ENCODE data around the gene DDX47. TPM values are rescaled to one million over a fixed set of nuclear protein-coding genes. Genes with fewer than 3 reads are reported as not detected.

Gene DDX47
- total and polyA plus RNA-seq, 7 experiments from 2014 or later: 70.7 to 154 (median 75.5) TPM

DNA sequence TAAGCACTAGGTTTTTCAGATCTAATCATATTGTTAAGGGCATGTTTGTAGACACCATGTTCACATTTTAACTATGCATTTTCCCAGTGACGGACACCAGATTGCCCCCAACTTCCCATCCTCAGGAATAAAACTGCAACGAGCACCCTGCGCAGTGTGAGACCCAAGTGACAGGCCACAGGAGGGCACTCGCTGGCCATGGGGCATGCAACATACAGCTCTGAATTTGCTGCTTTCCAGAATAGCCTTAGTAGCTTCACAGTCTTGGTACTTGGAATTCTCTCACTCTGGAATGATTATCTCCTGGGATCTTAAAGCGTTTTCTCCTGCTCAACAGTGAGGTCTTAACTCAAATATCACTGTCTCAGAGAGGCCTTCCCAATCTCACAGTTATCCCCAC lies 972 bp upstream of the DDX47 start:
- H3K4me3 Mint-ChIP-seq: peak overlapping the region in 1 of 10 donors; percentile 70
- H3K27ac Mint-ChIP-seq: peak overlapping the region in 3 of 9 donors; percentile 61 to 98 (median 83)
- ATAC-seq: no peak
- CTCF ChIA-PET: interaction anchor here (0.6 to 6.6 kb wide), 4 partner anchors 24 to 1167 kb away, joined by 3 to 84 read pairs (median 4); no protein-coding TSS in a partner anchor
- intact Hi-C loops (cut with micrococcal nuclease): loop anchor here (2.0 to 10.0 kb wide), 5 partner anchors 25 to 1963 kb away; partner anchors contain the start of genes BORCS5 (in 1 of the 2) and DUSP16 (in 1 of the 2)
- H3K27ac ChIP-seq (ENCODE audit: low read depth, low read length): no peak overlapping the region
- H3K9me3 Mint-ChIP-seq: no peaks in the 10 kb centered on the region
- H3K9me3 ChIP-seq (ENCODE audit: control insufficient read depth in 2 of 3, low read length in 3 of 3): no peaks in the 10 kb centered on the region
- H3K4me1 Mint-ChIP-seq: peaks cover 42 to 86% (median 74%) of the 10 kb centered on the region in 7 donors
- peaks cover 5 to 30% (median 18%) of the 10 kb centered on the region in 5 donors for H3K36me3 Mint-ChIP-seq
- peaks cover 37 to 51% of the 10 kb centered on the region in 2 donors for H3K4me1 ChIP-seq (ENCODE audit: control insufficient read depth in 2 of 2, insufficient read depth in 2 of 2, low read length in 2 of 2)
- peaks cover 0 to 6% (median 5%) of the 10 kb centered on the region in 3 experiments for H3K36me3 ChIP-seq (ENCODE audit: control insufficient read depth in 2 of 3, insufficient read depth in 3 of 3, low read length in 3 of 3)
- no peaks in the 10 kb centered on the region for H3K27me3 Mint-ChIP-seq
- H3K27me3 ChIP-seq (ENCODE audit: control insufficient read depth in 2 of 2, insufficient read depth in 2 of 2, low read length in 2 of 2): no peaks in the 10 kb centered on the region
- POLR2A ChIA-PET: interaction anchor here (0.6 to 5.7 kb wide), 7 partner anchors 9 to 96 kb away, joined by 3 to 99 read pairs (median 4); no protein-coding TSS in a partner anchor
- no peak for DNase-seq
- H3K4me3 ChIP-seq (ENCODE audit: low read length): no peak overlapping the region

GRCh38 chr12:12812618-12813119 lies 477 bp upstream of the DDX47 start:
- ChIA-PET POLR2A (interaction anchor here (0.8 to 5.7 kb wide), 9 partner anchors 9 to 98 kb away, joined by 3 to 99 read pairs (median 5); no protein-coding TSS in a partner anchor), CTCF (interaction anchor here (0.6 to 6.6 kb wide), 5 partner anchors 14 to 1167 kb away, joined by 3 to 84 read pairs (median 4); no protein-coding TSS in a partner anchor)
- Mint-ChIP-seq H3K27ac (peak overlapping the region; percentile 84 to 99 (median 97)), H3K27me3 (no peaks in the 10 kb centered on the region), H3K9me3 (no peaks in the 10 kb centered on the region), H3K4me3 (peak overlapping the region; percentile 89 to 99 (median 96)), H3K4me1 (peaks cover 39 to 86% (median 76%) of the 10 kb centered on the region in 7 donors), H3K36me3 (peaks cover 5 to 30% (median 18%) of the 10 kb centered on the region in 5 donors)
- H3K9me3 ChIP-seq (ENCODE audit: control insufficient read depth in 2 of 3, low read length in 3 of 3): no peaks in the 10 kb centered on the region
- DNase-seq: no peak
- peaks cover 33 to 47% of the 10 kb centered on the region in 2 donors for H3K4me1 ChIP-seq (ENCODE audit: control insufficient read depth in 2 of 2, insufficient read depth in 2 of 2, low read length in 2 of 2)
- no peak for ATAC-seq
- no peaks in the 10 kb centered on the region for H3K27me3 ChIP-seq (ENCODE audit: control insufficient read depth in 2 of 2, insufficient read depth in 2 of 2, low read length in 2 of 2)
- peak overlapping the region; percentile 99 for H3K27ac ChIP-seq (ENCODE audit: low read depth, low read length)
- intact Hi-C loops (cut with micrococcal nuclease): loop anchor here (1.0 to 10.0 kb wide), 9 partner anchors 9 to 1962 kb away; partner anchors contain the start of genes HEBP1 (in 2 of the 2), BORCS5 (in 1 of the 2) and DUSP16 (in 1 of the 2)
- peaks cover 0 to 6% (median 5%) of the 10 kb centered on the region in 3 experiments for H3K36me3 ChIP-seq (ENCODE audit: control insufficient read depth in 2 of 3, insufficient read depth in 3 of 3, low read length in 3 of 3)
- no peak overlapping the region for H3K4me3 ChIP-seq (ENCODE audit: low read length)

GRCh38 chr12:12817616-12818015 lies 4.5 kb downstream of the DDX47 start:
- peaks cover 5 to 58% (median 37%) of the 10 kb centered on the region in 5 donors for H3K36me3 Mint-ChIP-seq
- H3K4me3 Mint-ChIP-seq: no peak overlapping the region
- intact Hi-C loops (cut with micrococcal nuclease): loop anchor here (10.0 kb wide), 1 partner anchor 1957 kb away; a partner anchor contains a TSS
- Histone ChIP-seq H3K4me1 (ENCODE audit: control insufficient read depth in 2 of 2, insufficient read depth in 2 of 2, low read length in 2 of 2) (peaks cover 16 to 28% of the 10 kb centered on the region in 2 donors), H3K9me3 (ENCODE audit: control insufficient read depth in 2 of 3, low read length in 3 of 3) (no peaks in the 10 kb centered on the region), H3K27me3 (ENCODE audit: control insufficient read depth in 2 of 2, insufficient read depth in 2 of 2, low read length in 2 of 2) (no peaks in the 10 kb centered on the region), H3K36me3 (ENCODE audit: control insufficient read depth in 2 of 3, insufficient read depth in 3 of 3, low read length in 3 of 3) (peaks cover 4 to 36% (median 22%) of the 10 kb centered on the region in 3 experiments), H3K4me3 (ENCODE audit: low read length) (no peak overlapping the region), H3K27ac (ENCODE audit: low read depth, low read length) (no peak overlapping the region)
- DNase-seq (no peak), ATAC-seq (no peak)
- peaks cover 36 to 81% (median 73%) of the 10 kb centered on the region in 7 donors for H3K4me1 Mint-ChIP-seq
- CTCF ChIA-PET: no interaction called here
- no peak overlapping the region for H3K27ac Mint-ChIP-seq
- no peaks in the 10 kb centered on the region for H3K9me3 Mint-ChIP-seq
- POLR2A ChIA-PET: no interaction called here
- H3K27me3 Mint-ChIP-seq: no peaks in the 10 kb centered on the region

DNA sequence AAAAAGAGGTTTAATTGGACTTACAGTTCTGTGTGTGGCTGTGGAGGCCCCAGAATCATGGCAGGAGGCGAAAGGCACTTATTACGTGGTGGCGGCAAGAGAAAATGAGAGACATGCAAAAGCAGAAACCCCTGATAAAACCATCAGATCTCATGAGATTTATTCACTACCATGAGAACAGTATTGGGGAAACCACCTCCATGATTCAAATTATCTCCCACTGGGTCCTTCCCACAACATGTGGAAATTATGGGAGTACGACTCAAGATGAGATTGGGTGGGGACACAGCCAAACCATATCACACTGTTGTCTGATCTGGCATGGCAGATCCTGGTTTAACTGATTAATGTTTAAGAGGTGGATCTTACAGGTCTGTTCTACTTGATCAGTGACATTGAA lies 5.6 kb downstream of the DDX47 start:
- Histone ChIP-seq H3K27me3 (ENCODE audit: control insufficient read depth in 2 of 2, insufficient read depth in 2 of 2, low read length in 2 of 2) (no peaks in the 10 kb centered on the region), H3K27ac (ENCODE audit: low read depth, low read length) (no peak overlapping the region), H3K4me3 (ENCODE audit: low read length) (no peak overlapping the region), H3K36me3 (ENCODE audit: control insufficient read depth in 2 of 3, insufficient read depth in 3 of 3, low read length in 3 of 3) (peaks cover 9 to 41% (median 31%) of the 10 kb centered on the region in 3 experiments), H3K9me3 (ENCODE audit: control insufficient read depth in 2 of 3, low read length in 3 of 3) (no peaks in the 10 kb centered on the region), H3K4me1 (ENCODE audit: control insufficient read depth in 2 of 2, insufficient read depth in 2 of 2, low read length in 2 of 2) (peaks cover 8 to 22% of the 10 kb centered on the region in 2 donors)
- ChIA-PET POLR2A (interaction anchor here (0.6 kb wide), 1 partner anchor 96 kb away, joined by 3 read pairs; no protein-coding TSS in a partner anchor), CTCF (interaction anchor here (0.5 to 0.8 kb wide), 3 partner anchors 8 to 81 kb away, joined by 3 to 5 read pairs (median 3); partner anchors contain the start of gene GPRC5A)
- Mint-ChIP-seq H3K27ac (peak overlapping the region in 6 of 9 donors; percentile 10 to 71 (median 44)), H3K4me3 (peak overlapping the region in 2 of 10 donors; percentile 4 to 28), H3K36me3 (peaks cover 11 to 69% (median 40%) of the 10 kb centered on the region in 5 donors), H3K9me3 (no peaks in the 10 kb centered on the region), H3K27me3 (no peaks in the 10 kb centered on the region), H3K4me1 (peaks cover 28 to 70% (median 62%) of the 10 kb centered on the region in 7 donors)
- no peak for DNase-seq
- intact Hi-C loops (cut with micrococcal nuclease): loop anchor here (10.0 kb wide), 1 partner anchor 1956 kb away; a partner anchor contains a TSS
- ATAC-seq: no peak

DNA sequence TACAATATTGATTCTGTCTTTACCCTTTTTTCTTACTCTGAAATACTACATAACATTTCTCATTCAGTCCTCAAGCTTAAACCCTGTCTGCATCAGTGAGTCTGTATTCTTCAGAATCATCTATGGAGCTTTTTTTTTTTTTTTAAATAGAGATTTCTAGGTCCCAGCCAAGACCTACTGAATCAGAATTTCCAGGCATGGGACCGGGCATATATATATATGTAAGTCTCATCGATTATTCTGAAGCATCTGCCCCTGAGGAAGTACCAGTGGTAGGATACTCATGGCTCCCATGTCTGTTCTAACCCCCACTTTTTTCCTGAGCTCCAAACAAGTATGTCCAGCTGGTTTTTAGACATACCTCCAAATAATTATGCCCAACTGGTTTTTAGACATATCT lies 6.1 kb downstream of the DDX47 start:
- ChIA-PET CTCF (interaction anchor here (0.5 to 0.8 kb wide), 4 partner anchors 8 to 93 kb away, joined by 3 to 5 read pairs (median 3); partner anchors contain the start of gene GPRC5A), POLR2A (interaction anchor here (0.6 kb wide), 3 partner anchors 10 to 1580 kb away, joined by 3 to 4 read pairs (median 3); no protein-coding TSS in a partner anchor)
- H3K4me3 Mint-ChIP-seq: peak overlapping the region in 1 of 10 donors; percentile 4
- H3K4me1 Mint-ChIP-seq: peaks cover 25 to 64% (median 57%) of the 10 kb centered on the region in 7 donors
- peaks cover 3 to 17% of the 10 kb centered on the region in 2 donors for H3K4me1 ChIP-seq (ENCODE audit: control insufficient read depth in 2 of 2, insufficient read depth in 2 of 2, low read length in 2 of 2)
- H3K36me3 Mint-ChIP-seq: peaks cover 11 to 69% (median 40%) of the 10 kb centered on the region in 5 donors
- DNase-seq (no peak), ATAC-seq (no peak)
- peak overlapping the region in 5 of 9 donors; percentile 3 to 51 (median 26) for H3K27ac Mint-ChIP-seq
- no peak overlapping the region for H3K4me3 ChIP-seq (ENCODE audit: low read length)
- peaks cover 14 to 45% (median 35%) of the 10 kb centered on the region in 3 experiments for H3K36me3 ChIP-seq (ENCODE audit: control insufficient read depth in 2 of 3, insufficient read depth in 3 of 3, low read length in 3 of 3)
- H3K9me3 ChIP-seq (ENCODE audit: control insufficient read depth in 2 of 3, low read length in 3 of 3): no peaks in the 10 kb centered on the region
- intact Hi-C loops (cut with micrococcal nuclease): loop anchor here (10.0 kb wide), 1 partner anchor 1956 kb away; a partner anchor contains a TSS
- no peaks in the 10 kb centered on the region for H3K27me3 Mint-ChIP-seq
- no peak overlapping the region for H3K27ac ChIP-seq (ENCODE audit: low read depth, low read length)
- H3K27me3 ChIP-seq (ENCODE audit: control insufficient read depth in 2 of 2, insufficient read depth in 2 of 2, low read length in 2 of 2): no peaks in the 10 kb centered on the region
- no peaks in the 10 kb centered on the region for H3K9me3 Mint-ChIP-seq

DNA sequence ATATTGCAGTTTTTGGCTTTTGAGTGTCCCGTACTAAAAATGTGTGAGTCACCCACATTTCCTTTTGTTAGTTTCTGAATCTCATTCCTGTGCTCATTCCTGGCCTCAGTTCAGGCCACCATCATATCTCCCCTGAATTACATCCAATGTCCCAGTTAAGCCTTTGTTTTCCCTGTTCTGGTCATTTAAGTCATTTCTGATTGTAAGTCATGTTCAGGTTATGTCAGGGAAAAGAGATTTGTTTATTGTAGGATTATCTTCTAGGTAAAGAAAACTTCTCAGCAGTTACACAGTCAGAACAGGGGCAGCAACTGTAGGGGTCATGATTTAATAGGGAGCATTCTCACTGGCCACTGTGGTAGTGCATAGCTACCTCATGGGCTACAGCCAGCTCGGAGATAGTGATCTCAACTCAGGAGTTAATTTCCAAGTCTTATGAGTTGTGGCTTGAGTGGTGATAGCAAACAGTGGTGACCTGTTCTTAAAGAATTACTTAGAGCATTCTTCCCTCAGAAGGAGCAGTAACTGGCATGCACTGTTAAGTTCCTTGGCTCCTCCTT lies 6.7 kb downstream of the DDX47 start:
- Mint-ChIP-seq H3K4me1 (peaks cover 22 to 58% (median 50%) of the 10 kb centered on the region in 7 donors), H3K27me3 (no peaks in the 10 kb centered on the region), H3K9me3 (no peaks in the 10 kb centered on the region), H3K36me3 (peaks cover 11 to 75% (median 40%) of the 10 kb centered on the region in 5 donors), H3K27ac (peak overlapping the region in 5 of 9 donors; percentile 10 to 80 (median 20)), H3K4me3 (no peak overlapping the region)
- intact Hi-C loops (cut with micrococcal nuclease): loop anchor here (10.0 kb wide), 1 partner anchor 1955 kb away; a partner anchor contains a TSS
- DNase-seq: no peak
- ATAC-seq: no peak
- Histone ChIP-seq H3K36me3 (ENCODE audit: control insufficient read depth in 2 of 3, insufficient read depth in 3 of 3, low read length in 3 of 3) (peaks cover 19 to 51% (median 36%) of the 10 kb centered on the region in 3 experiments), H3K9me3 (ENCODE audit: control insufficient read depth in 2 of 3, low read length in 3 of 3) (no peaks in the 10 kb centered on the region), H3K27me3 (ENCODE audit: control insufficient read depth in 2 of 2, insufficient read depth in 2 of 2, low read length in 2 of 2) (no peaks in the 10 kb centered on the region), H3K4me3 (ENCODE audit: low read length) (no peak overlapping the region), H3K4me1 (ENCODE audit: control insufficient read depth in 2 of 2, insufficient read depth in 2 of 2, low read length in 2 of 2) (peaks cover 0 to 14% of the 10 kb centered on the region in 2 donors), H3K27ac (ENCODE audit: low read depth, low read length) (no peak overlapping the region)
- ChIA-PET CTCF (interaction anchor here (0.5 kb wide), 1 partner anchor 92 kb away, joined by 3 read pairs; no protein-coding TSS in a partner anchor), POLR2A (interaction anchor here (0.6 kb wide), 2 partner anchors 10 to 1579 kb away, joined by 3 to 4 read pairs; no protein-coding TSS in a partner anchor)

All from naive thymus-derived CD4-positive, alpha-beta T cell (primary cell).